B cell (primary cell): Measurements from ENCODE around the gene BMP6. TPM values are rescaled to one million over a fixed set of nuclear protein-coding genes. Genes with fewer than 3 reads are reported as not detected.

ENCODE experiments used
- ATAC-seq: fragments of 200-7000 bp; cut with Tn5 transposase; one replicate; pipeline ENCODE4 v1.10.0; 2021; ENCODE audit warnings: low read depth, mild to moderate bottlenecking, moderate number of reproducible peaks, moderate library complexity
- CTCF ChIA-PET: fragments of 350-600 bp; sonication (Branson Sonifier 250); formaldehyde crosslinking; loops from one replicate; lab custom pipeline; 2021; ENCODE audit warnings: antibody characterized with exemption, inconsistent platforms; lab: Charles Lee
- POLR2A ChIA-PET: fragments of 350-600 bp; sonication (Branson Sonifier 250); formaldehyde crosslinking; loops from one replicate; lab custom pipeline; 2021; ENCODE audit warnings: antibody characterized with exemption; lab: Charles Lee
- DNase-seq: peaks from one replicate; pipeline ENCODE4 v3.0.0; 2013
- H2AFZ ChIP-seq: 2 replicates; pipeline ENCODE4 v1.6.1; 2012; ENCODE audit warnings: mild to moderate bottlenecking, low read depth, low read length; ENCODE audit not compliant: insufficient read depth, poor library complexity, severe bottlenecking
- H3K27ac ChIP-seq, 2 donors: 1 replicate in 1 of 2; 2 replicates in 1 of 2; pipeline ENCODE4 v1.5.1; 2012 to 2013; ENCODE audit warnings: low read length in 2 of 2, mild to moderate bottlenecking in 2 of 2, moderate library complexity in 1 of 2
- H3K27me3 ChIP-seq, 4 experiments: fragments of 200-600 bp in 1 of 4; sonication (generic) in 1 of 4; replicated peaks in 1 of 4; 1 replicate in 2 of 4; 2 replicates in 2 of 4; pipeline versions ENCODE4 v1.6.1 to v1.7.0; 2013 to 2016; ENCODE audit warnings: low read length in 3 of 4, mild to moderate bottlenecking in 2 of 4, mixed read lengths in 1 of 4, moderate library complexity in 1 of 4; ENCODE audit not compliant: insufficient read depth in 4 of 4, control insufficient read depth in 3 of 4; ENCODE audit errors: control extremely low read depth in 1 of 4
- H3K36me3 ChIP-seq, 2 experiments: replicated peaks in 1 of 2; 1 replicate in 1 of 2; 2 replicates in 1 of 2; pipeline versions ENCODE4 v1.6.1 to v1.7.1; 2013; ENCODE audit warnings: low read length in 1 of 2; ENCODE audit not compliant: insufficient read depth in 2 of 2, control insufficient read depth in 1 of 2; ENCODE audit errors: control extremely low read depth in 1 of 2, extremely low read depth in 1 of 2
- H3K4me1 ChIP-seq, 2 donors: fragments of 200-600 bp in 1 of 2; sonication (generic) in 1 of 2; 1 replicate in 1 of 2; 2 replicates in 1 of 2; pipeline versions ENCODE4 v1.5.1 to v1.6.1; 2013 to 2017; ENCODE audit warnings: low read length in 2 of 2; ENCODE audit not compliant: control insufficient read depth in 2 of 2, insufficient read depth in 2 of 2
- H3K4me2 ChIP-seq: replicated peaks from 2 replicates; pipeline ENCODE3; 2012; ENCODE audit warnings: mild to moderate bottlenecking, low read depth, low read length; ENCODE audit not compliant: poor library complexity, severe bottlenecking
- H3K4me3 ChIP-seq, 5 experiments: fragments of 200-600 bp in 1 of 5; sonication (generic) in 1 of 5; 1 replicate in 3 of 5; 2 replicates in 2 of 5; pipeline versions ENCODE4 v1.5.1 to v1.7.0; 2011 to 2016; ENCODE audit warnings: low read length in 4 of 5, mild to moderate bottlenecking in 4 of 5, low read depth in 2 of 5, control low read depth in 1 of 5, moderate library complexity in 1 of 5; ENCODE audit not compliant: insufficient read depth in 1 of 5; ENCODE audit errors: control extremely low read depth in 1 of 5, extremely low read depth in 1 of 5
- H3K79me2 ChIP-seq: fragments of 200-600 bp; sonication (generic); one replicate; pipeline ENCODE4 v1.6.0; 2016; ENCODE audit warnings: low read length; ENCODE audit not compliant: control insufficient read depth, insufficient read depth
- H3K9ac ChIP-seq: fragments of 200-600 bp; sonication (generic); 2 replicates; pipeline ENCODE4 v1.6.1; 2017; ENCODE audit warnings: mild to moderate bottlenecking, low read length, moderate library complexity
- H3K9me3 ChIP-seq, 3 donors: one replicate each; pipeline versions ENCODE4 v1.6.1 to v1.7.1; 2013; ENCODE audit warnings: low read length in 2 of 3; ENCODE audit not compliant: control insufficient read depth in 2 of 3, insufficient read depth in 1 of 3; ENCODE audit errors: control extremely low read depth in 1 of 3
- H4K20me1 ChIP-seq: 2 replicates; pipeline ENCODE4 v1.6.0; 2012; ENCODE audit warnings: mild to moderate bottlenecking, low read length; ENCODE audit not compliant: insufficient read depth, control insufficient read depth, poor library complexity, severe bottlenecking
- H3K27ac Mint-ChIP-seq: one replicate; pipeline ENCODE4 v1.8.0; 2021; ENCODE audit warnings: mixed read lengths
- H3K27me3 Mint-ChIP-seq: one replicate; pipeline ENCODE4 v1.8.0; 2021; ENCODE audit warnings: mixed read lengths
- H3K4me1 Mint-ChIP-seq: one replicate; pipeline ENCODE4 v1.8.0; 2021; ENCODE audit warnings: mixed read lengths
- H3K4me3 Mint-ChIP-seq: one replicate; pipeline ENCODE4 v1.8.0; 2021; ENCODE audit warnings: mixed read lengths
- H3K9me3 Mint-ChIP-seq: one replicate; pipeline ENCODE4 v1.8.0; 2022; ENCODE audit warnings: mixed read lengths; ENCODE audit not compliant: insufficient read depth
- CTCF ChIP-seq: fragments of 200-600 bp; IDR thresholded peaks from one replicate; pipeline ENCODE4 v1.8.0; 2022; ENCODE audit warnings: antibody characterized with exemption, mild to moderate bottlenecking
- EZH2 ChIP-seq: IDR thresholded peaks from 2 replicates; pipeline ENCODE4 v1.6.1; 2012; ENCODE audit warnings: borderline replicate concordance, low read depth, mild to moderate bottlenecking, moderate library complexity, low read length; ENCODE audit not compliant: insufficient read depth, poor library complexity, severe bottlenecking
- WGBS: methylation state at CpG from one replicate; pipeline ENCODE4 v1.1.5; 2013; ENCODE audit warnings: missing lambda C conversion rate; ENCODE audit not compliant: insufficient coverage; 5-methylcytosine and 5-hydroxymethylcytosine counted together
- intact Hi-C: fragments of 100-400 bp; cut with micrococcal nuclease; formaldehyde crosslinking; loops from one replicate; pipeline ENCODE4 v1.10.0; 2022
- polyA plus RNA-seq: library from polyadenylated mRNA; depleted of rRNA; stranded (reverse); fragments of >200 nt; gene quantifications from 2 replicates; pipeline ENCODE4 v1.2.3, GENCODE V29; 2012
- total RNA-seq, 2 donors: library from RNA; stranded (reverse); fragments of 120-200 nt in 1 of 2; gene quantifications; 1 replicate in 1 of 2; 2 replicates in 1 of 2; pipeline versions ENCODE4 v1.2.3 to v1.2.4, GENCODE V29; 2013 to 2022

The BMP6 gene
- total and polyA plus RNA-seq, 2 donors (not counting 1 experiment from before 2014, with no cell fraction given): 0.43 to 2.9 TPM

- H3K4me2 ChIP-seq: no peak overlapping the region
- peaks cover 0 to 6% (median 0%) of the 10 kb centered on the region in 3 donors for H3K9me3 ChIP-seq
- no CpG with 5 or more reads among the region's 5 CpGs for WGBS
- TF ChIP-seq CTCF: no peak
- no peak for TF ChIP-seq EZH2
- no peak overlapping the region for H3K27ac ChIP-seq
- H3K9me3 Mint-ChIP-seq: no peaks in the 10 kb centered on the region
- H3K36me3 ChIP-seq: no peaks in the 10 kb centered on the region
- DNase-seq (no peak), ATAC-seq (no peak)
- no peak overlapping the region for H3K27ac Mint-ChIP-seq
- ChIA-PET POLR2A (no interaction called here), CTCF (no interaction called here)
- no peak overlapping the region for H3K4me3 ChIP-seq
- H3K9ac ChIP-seq: no peak overlapping the region
- H3K27me3 ChIP-seq: peaks cover 0 to 67% (median 54%) of the 10 kb centered on the region in 4 experiments
- no peak overlapping the region for H3K4me3 Mint-ChIP-seq
- intact Hi-C loops: no loop called here
- no peaks in the 10 kb centered on the region for H3K79me2 ChIP-seq
- peaks cover 30 to 31% of the 10 kb centered on the region in 2 donors for H3K4me1 ChIP-seq
- no peak overlapping the region for H2AFZ ChIP-seq
- H3K27me3 Mint-ChIP-seq: peaks cover 79% of the 10 kb centered on the region
- H3K4me1 Mint-ChIP-seq: peaks cover 27% of the 10 kb centered on the region
- H4K20me1 ChIP-seq: no peaks in the 10 kb centered on the region
Observed at GRCh38 chr6:7730001-7730783, 4.3 kb downstream of the BMP6 start.

GRCh38 chr6:7730784-7731227, 4.9 kb downstream of the BMP6 start:
- no peak overlapping the region for H3K27ac Mint-ChIP-seq
- ChIA-PET CTCF (no interaction called here), POLR2A (no interaction called here)
- 60% methylated on average over 4 of the region's 10 CpGs for WGBS
- Histone ChIP-seq H3K4me3 (no peak overlapping the region), H3K9ac (no peak overlapping the region), H4K20me1 (no peaks in the 10 kb centered on the region), H3K79me2 (no peaks in the 10 kb centered on the region), H3K27me3 (peaks cover 0 to 61% (median 51%) of the 10 kb centered on the region in 4 experiments), H3K4me2 (no peak overlapping the region), H3K27ac (no peak overlapping the region), H3K36me3 (no peaks in the 10 kb centered on the region), H2AFZ (no peak overlapping the region), H3K9me3 (peaks cover 0 to 6% (median 0%) of the 10 kb centered on the region in 3 donors), H3K4me1 (peaks cover 26 to 27% of the 10 kb centered on the region in 2 donors)
- no peaks in the 10 kb centered on the region for H3K9me3 Mint-ChIP-seq
- H3K4me1 Mint-ChIP-seq: peaks cover 21% of the 10 kb centered on the region
- no peak for ATAC-seq
- DNase-seq: no peak
- peaks cover 78% of the 10 kb centered on the region for H3K27me3 Mint-ChIP-seq
- intact Hi-C loops: no loop called here
- no peak for TF ChIP-seq EZH2
- H3K4me3 Mint-ChIP-seq: no peak overlapping the region
